ENCODE results near the gene SCARF1.

DNA sequence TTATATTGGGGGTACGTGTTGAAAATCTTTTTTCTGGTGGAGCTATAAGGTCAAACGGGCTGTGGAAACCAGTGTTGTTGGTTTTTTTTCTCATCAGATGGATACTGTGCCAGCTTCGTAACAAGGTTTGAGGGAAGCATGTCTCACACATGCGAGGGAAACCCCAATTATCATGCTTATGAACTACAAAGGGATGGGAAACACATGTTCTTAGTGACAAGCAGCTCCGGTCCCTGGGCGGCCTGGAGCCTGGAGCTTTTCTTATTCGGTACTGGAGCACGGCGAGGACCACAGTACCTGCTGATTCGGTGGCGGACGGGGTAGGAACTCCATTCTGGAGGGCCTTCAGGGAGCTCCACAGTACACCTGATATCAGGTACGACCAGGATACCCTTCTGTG is 29.4 kb downstream of the SCARF1 start:
- TF ChIP-seq ZFP30 (CRISPR knock-in tag; IDR thresholded peaks at IDR 0.05) (no peak), RARB (CRISPR knock-in tag; IDR thresholded peaks at IDR 0.05) (no peak), GLIS3 (CRISPR knock-in tag; IDR thresholded peaks at IDR 0.05) (no peak), ZC3H10 (CRISPR knock-in tag; IDR thresholded peaks at IDR 0.05) (no peak), ZFP3 (CRISPR knock-in tag; IDR thresholded peaks at IDR 0.05) (no peak), ISL1 (CRISPR knock-in tag; IDR thresholded peaks at IDR 0.05) (no peak), TCF4 (CRISPR knock-in tag; IDR thresholded peaks at IDR 0.05; ENCODE audit: borderline replicate concordance) (no peak), ZNF8 (CRISPR knock-in tag; IDR thresholded peaks at IDR 0.05) (no peak), BACH2 (CRISPR knock-in tag; IDR thresholded peaks at IDR 0.05; ENCODE audit: borderline replicate concordance) (no peak), ESRRG (CRISPR knock-in tag; IDR thresholded peaks at IDR 0.05) (no peak)
- TF ChIP-seq, protein P1, sequence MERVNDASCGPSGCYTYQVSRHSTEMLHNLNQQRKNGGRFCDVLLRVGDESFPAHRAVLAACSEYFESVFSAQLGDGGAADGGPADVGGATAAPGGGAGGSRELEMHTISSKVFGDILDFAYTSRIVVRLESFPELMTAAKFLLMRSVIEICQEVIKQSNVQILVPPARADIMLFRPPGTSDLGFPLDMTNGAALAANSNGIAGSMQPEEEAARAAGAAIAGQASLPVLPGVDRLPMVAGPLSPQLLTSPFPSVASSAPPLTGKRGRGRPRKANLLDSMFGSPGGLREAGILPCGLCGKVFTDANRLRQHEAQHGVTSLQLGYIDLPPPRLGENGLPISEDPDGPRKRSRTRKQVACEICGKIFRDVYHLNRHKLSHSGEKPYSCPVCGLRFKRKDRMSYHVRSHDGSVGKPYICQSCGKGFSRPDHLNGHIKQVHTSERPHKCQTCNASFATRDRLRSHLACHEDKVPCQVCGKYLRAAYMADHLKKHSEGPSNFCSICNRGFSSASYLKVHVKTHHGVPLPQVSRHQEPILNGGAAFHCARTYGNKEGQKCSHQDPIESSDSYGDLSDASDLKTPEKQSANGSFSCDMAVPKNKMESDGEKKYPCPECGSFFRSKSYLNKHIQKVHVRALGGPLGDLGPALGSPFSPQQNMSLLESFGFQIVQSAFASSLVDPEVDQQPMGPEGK (CRISPR knock-in tag; IDR thresholded peaks at IDR 0.05; ENCODE audit: borderline replicate concordance): no peak
- TF ChIP-seq, protein P2, sequence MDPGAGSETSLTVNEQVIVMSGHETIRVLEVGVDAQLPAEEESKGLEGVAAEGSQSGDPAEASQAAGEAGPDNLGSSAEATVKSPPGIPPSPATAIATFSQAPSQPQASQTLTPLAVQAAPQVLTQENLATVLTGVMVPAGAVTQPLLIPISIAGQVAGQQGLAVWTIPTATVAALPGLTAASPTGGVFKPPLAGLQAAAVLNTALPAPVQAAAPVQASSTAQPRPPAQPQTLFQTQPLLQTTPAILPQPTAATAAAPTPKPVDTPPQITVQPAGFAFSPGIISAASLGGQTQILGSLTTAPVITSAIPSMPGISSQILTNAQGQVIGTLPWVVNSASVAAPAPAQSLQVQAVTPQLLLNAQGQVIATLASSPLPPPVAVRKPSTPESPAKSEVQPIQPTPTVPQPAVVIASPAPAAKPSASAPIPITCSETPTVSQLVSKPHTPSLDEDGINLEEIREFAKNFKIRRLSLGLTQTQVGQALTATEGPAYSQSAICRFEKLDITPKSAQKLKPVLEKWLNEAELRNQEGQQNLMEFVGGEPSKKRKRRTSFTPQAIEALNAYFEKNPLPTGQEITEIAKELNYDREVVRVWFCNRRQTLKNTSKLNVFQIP (CRISPR knock-in tag; IDR thresholded peaks at IDR 0.05; ENCODE audit: borderline replicate concordance, low read depth): no peak
- TF ChIP-seq, protein P3, sequence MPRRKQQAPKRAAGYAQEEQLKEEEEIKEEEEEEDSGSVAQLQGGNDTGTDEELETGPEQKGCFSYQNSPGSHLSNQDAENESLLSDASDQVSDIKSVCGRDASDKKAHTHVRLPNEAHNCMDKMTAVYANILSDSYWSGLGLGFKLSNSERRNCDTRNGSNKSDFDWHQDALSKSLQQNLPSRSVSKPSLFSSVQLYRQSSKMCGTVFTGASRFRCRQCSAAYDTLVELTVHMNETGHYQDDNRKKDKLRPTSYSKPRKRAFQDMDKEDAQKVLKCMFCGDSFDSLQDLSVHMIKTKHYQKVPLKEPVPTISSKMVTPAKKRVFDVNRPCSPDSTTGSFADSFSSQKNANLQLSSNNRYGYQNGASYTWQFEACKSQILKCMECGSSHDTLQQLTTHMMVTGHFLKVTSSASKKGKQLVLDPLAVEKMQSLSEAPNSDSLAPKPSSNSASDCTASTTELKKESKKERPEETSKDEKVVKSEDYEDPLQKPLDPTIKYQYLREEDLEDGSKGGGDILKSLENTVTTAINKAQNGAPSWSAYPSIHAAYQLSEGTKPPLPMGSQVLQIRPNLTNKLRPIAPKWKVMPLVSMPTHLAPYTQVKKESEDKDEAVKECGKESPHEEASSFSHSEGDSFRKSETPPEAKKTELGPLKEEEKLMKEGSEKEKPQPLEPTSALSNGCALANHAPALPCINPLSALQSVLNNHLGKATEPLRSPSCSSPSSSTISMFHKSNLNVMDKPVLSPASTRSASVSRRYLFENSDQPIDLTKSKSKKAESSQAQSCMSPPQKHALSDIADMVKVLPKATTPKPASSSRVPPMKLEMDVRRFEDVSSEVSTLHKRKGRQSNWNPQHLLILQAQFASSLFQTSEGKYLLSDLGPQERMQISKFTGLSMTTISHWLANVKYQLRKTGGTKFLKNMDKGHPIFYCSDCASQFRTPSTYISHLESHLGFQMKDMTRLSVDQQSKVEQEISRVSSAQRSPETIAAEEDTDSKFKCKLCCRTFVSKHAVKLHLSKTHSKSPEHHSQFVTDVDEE (CRISPR knock-in tag; IDR thresholded peaks at IDR 0.05): no peak
- TF ChIP-seq, protein P4, sequence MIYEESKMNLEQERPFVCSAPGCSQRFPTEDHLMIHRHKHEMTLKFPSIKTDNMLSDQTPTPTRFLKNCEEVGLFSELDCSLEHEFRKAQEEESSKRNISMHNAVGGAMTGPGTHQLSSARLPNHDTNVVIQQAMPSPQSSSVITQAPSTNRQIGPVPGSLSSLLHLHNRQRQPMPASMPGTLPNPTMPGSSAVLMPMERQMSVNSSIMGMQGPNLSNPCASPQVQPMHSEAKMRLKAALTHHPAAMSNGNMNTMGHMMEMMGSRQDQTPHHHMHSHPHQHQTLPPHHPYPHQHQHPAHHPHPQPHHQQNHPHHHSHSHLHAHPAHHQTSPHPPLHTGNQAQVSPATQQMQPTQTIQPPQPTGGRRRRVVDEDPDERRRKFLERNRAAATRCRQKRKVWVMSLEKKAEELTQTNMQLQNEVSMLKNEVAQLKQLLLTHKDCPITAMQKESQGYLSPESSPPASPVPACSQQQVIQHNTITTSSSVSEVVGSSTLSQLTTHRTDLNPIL (CRISPR knock-in tag; IDR thresholded peaks at IDR 0.05; ENCODE audit: low read depth): no peak
